HG03103 (cell line): ENCODE results near the gene ADM2.
A peak's percentile ranks its signal among the peaks of the same experiment; 100 is the strongest.

Experiments
- ATAC-seq: cut with Tn5 transposase; IDR thresholded peaks from one replicate; pipeline ENCODE4 v1.9.1; 2021; ENCODE audit warnings: low read depth; ENCODE audit not compliant: unreplicated experiment

Gene ADM2

GRCh38 chr22:50465066-50465930 lies 16.0 kb upstream of the ADM2 start:
- no peak for ATAC-seq

GRCh38 chr22:50467341-50467740 lies 14.0 kb upstream of the ADM2 start:
- ATAC-seq: no peak

- ATAC-seq: no peak
These were observed 13.4 kb upstream of the ADM2 start for GRCh38 chr22:50467773-50468440.

GRCh38 chr22:50468626-50469025 lies 12.7 kb upstream of the ADM2 start:
- ATAC-seq: no peak

- ATAC-seq: peak; percentile 47
These were observed 11.7 kb upstream of the ADM2 start for GRCh38 chr22:50469377-50470305.

GRCh38 chr22:50470491-50470890 lies 10.9 kb upstream of the ADM2 start:
- ATAC-seq: no peak

GRCh38 chr22:50471197-50471847 lies 10.0 kb upstream of the ADM2 start:
- no peak for ATAC-seq

GRCh38 chr22:50471962-50472361 lies 9.4 kb upstream of the ADM2 start:
- no peak for ATAC-seq

- ATAC-seq: no peak
These were observed 8.3 kb upstream of the ADM2 start for GRCh38 chr22:50473088-50473487.

GRCh38 chr22:50473855-50474671 lies 7.3 kb upstream of the ADM2 start:
- ATAC-seq: no peak

GRCh38 chr22:50474710-50475651 lies 6.4 kb upstream of the ADM2 start, which contains the start of gene SBF1:
Gene SBF1, minus strand, starts transcription at chr22:50475035. Its CDS starts 195 bp downstream, at chr22:50474840.
- peak; percentile 61 for ATAC-seq

- no peak for ATAC-seq
These were observed 5.7 kb upstream of the ADM2 start for GRCh38 chr22:50475652-50476002.

GRCh38 chr22:50476868-50477267 lies 4.5 kb upstream of the ADM2 start:
- no peak for ATAC-seq

- ATAC-seq: no peak
These were observed 3.4 kb upstream of the ADM2 start for GRCh38 chr22:50477923-50478322.

- ATAC-seq: no peak
These were observed 1.6 kb upstream of the ADM2 start for GRCh38 chr22:50479721-50480120.

- no peak for ATAC-seq
These were observed 301 bp upstream of the ADM2 start for GRCh38 chr22:50481045-50481439.

- no peak for ATAC-seq
These were observed 1.0 kb downstream of the ADM2 start for GRCh38 chr22:50482107-50483074.
